ENCODE data around the gene HS3ST2. TPM values are rescaled to one million over a fixed set of nuclear protein-coding genes. Genes with fewer than 3 reads are reported as not detected.

The HS3ST2 gene
- total RNA-seq, 4 donors from 2014 or later, result 0.23 to 2.7 (median 1.7) TPM; not detected in 1

- DNase-seq (ENCODE audit: low spot score in 2 of 2), result no peak
- 70 to 83% methylated on average over 3 of the region's 3 CpGs for WGBS, 2 donors
- intact Hi-C loops (cut with DNase I; ENCODE audit: low total_unique reads), result no loop called here
- no peak for TF ChIP-seq POLR2A (IDR thresholded peaks at IDR 0.05)
- TF ChIP-seq, protein P1, sequence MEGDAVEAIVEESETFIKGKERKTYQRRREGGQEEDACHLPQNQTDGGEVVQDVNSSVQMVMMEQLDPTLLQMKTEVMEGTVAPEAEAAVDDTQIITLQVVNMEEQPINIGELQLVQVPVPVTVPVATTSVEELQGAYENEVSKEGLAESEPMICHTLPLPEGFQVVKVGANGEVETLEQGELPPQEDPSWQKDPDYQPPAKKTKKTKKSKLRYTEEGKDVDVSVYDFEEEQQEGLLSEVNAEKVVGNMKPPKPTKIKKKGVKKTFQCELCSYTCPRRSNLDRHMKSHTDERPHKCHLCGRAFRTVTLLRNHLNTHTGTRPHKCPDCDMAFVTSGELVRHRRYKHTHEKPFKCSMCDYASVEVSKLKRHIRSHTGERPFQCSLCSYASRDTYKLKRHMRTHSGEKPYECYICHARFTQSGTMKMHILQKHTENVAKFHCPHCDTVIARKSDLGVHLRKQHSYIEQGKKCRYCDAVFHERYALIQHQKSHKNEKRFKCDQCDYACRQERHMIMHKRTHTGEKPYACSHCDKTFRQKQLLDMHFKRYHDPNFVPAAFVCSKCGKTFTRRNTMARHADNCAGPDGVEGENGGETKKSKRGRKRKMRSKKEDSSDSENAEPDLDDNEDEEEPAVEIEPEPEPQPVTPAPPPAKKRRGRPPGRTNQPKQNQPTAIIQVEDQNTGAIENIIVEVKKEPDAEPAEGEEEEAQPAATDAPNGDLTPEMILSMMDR (IDR thresholded peaks at IDR 0.05), result no peak
- no peak overlapping the region for H3K4me3 ChIP-seq (ENCODE audit: low read depth, poor library complexity, severe bottlenecking)
These were observed 30.5 kb downstream of the HS3ST2 start for GRCh38 chr16:22844416-22844815.

DNA sequence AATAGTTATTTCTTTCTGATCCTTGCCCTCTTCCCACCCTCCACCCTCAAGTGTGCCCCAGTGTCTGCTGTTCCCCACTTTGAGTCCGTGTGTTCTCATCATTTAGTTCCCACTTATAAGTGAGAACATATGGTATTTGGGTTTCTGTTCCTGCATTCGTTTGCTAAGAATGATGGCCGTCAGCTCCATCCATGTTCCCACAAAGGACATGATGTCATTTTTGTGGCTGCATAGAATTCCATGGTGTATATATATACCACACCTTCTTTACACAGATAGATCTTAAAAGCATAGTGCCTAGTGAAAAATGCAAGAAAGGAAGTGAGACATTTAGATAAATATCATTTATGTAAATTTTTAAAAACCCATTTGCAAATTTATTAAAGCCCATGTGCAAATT lies 33.1 kb downstream of the HS3ST2 start:
- WGBS, 2 donors, result 65 to 68% methylated on average over 3 of the region's 3 CpGs
- no peak for DNase-seq (ENCODE audit: low spot score in 2 of 2)
- intact Hi-C loops (cut with DNase I; ENCODE audit: low total_unique reads), result no loop called here
- TF ChIP-seq, protein P1 (IDR thresholded peaks at IDR 0.05), result no peak
- no peak for TF ChIP-seq POLR2A (IDR thresholded peaks at IDR 0.05)
- H3K4me3 ChIP-seq (ENCODE audit: low read depth, poor library complexity, severe bottlenecking), result no peak overlapping the region

DNA sequence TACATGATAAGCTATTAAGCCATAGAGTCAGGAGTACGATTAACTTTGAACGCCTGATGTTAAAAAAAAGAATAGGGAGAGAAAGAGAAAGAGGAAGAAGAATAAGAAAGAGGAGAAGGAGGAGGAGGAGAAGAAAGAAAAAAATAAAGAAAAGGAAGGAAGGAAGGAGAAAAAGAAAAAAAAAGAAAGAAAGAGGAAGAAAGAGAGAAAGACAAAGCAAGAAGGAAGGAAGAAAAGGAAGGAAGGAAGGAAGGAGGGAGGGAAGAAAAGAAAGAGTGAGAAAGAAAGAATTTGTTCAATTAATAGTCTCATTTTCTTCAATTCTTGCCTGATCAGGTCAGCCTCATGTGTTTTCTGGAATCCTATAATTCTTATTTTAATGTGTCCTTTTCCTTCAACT lies 33.7 kb downstream of the HS3ST2 start:
- H3K4me3 ChIP-seq (ENCODE audit: low read depth, poor library complexity, severe bottlenecking), result no peak overlapping the region
- WGBS, 2 donors, result 90% methylated on average over 2 of the region's 2 CpGs
- no peak for DNase-seq (ENCODE audit: low spot score in 2 of 2)
- intact Hi-C loops (cut with DNase I; ENCODE audit: low total_unique reads), result no loop called here
- no peak for TF ChIP-seq POLR2A (IDR thresholded peaks at IDR 0.05)
- TF ChIP-seq, protein P1 (IDR thresholded peaks at IDR 0.05), result no peak

DNA sequence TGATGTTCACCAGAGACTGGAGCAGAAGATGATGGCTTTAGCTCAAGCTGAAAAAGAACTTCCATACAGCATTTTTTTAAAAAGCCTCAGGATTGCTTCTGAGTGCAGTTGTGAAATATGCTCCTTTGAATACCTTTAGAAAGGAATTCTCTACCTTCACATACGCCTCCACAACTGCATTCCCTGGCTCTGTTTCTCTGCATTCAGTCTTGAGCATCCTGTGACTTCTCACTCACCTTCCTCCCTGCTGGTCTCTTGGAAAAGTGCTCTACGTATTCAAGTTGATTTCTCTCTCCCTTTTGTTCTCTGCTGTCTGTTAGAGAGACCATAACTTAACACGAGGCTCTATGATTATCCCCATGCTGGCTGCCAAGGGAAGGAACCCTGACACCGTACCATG lies 34.5 kb downstream of the HS3ST2 start:
- TF ChIP-seq, protein P1 (IDR thresholded peaks at IDR 0.05), result no peak
- TF ChIP-seq POLR2A (IDR thresholded peaks at IDR 0.05), result no peak
- 46 to 51% methylated on average over 4 of the region's 4 CpGs for whole genome bisulfite sequencing, 2 donors
- peak in 1 of 2 donors; percentile 28 for DNase-seq (ENCODE audit: low spot score in 2 of 2)
- H3K4me3 ChIP-seq (ENCODE audit: low read depth, poor library complexity, severe bottlenecking), result no peak overlapping the region
- intact Hi-C loops (cut with DNase I; ENCODE audit: low total_unique reads), result no loop called here

GRCh38 chr16:22849517-22849916 lies 35.6 kb downstream of the HS3ST2 start:
- 95 to 97% methylated on average over 2 of the region's 2 CpGs for WGBS, 2 donors
- intact Hi-C loops (cut with DNase I; ENCODE audit: low total_unique reads), result no loop called here
- TF ChIP-seq, protein P1 (IDR thresholded peaks at IDR 0.05), result no peak
- TF ChIP-seq POLR2A (IDR thresholded peaks at IDR 0.05), result no peak
- H3K4me3 ChIP-seq (ENCODE audit: low read depth, poor library complexity, severe bottlenecking), result no peak overlapping the region
- no peak for DNase-seq (ENCODE audit: low spot score in 2 of 2)

DNA sequence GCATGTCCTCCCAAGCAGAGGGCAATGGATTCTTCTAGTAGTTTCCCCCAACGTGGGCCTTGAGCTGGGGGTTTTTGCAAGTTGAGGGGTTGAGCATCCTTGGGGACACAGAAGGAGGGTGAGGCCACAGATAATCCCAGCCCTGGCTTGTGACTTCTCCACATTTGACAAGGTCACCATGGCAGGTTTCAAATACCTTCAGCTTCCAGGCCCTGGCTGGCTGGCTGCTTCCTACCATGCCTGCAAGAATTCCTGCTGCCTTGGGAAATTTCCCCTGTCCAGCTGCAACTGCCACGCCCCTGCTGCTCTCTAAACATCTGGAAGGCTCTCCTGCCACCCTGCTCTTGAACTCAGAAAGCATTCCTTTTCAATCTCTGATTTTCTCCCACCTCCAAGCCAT lies 41.3 kb downstream of the HS3ST2 start:
- peak in 1 of 2 donors; percentile 46 for DNase-seq (ENCODE audit: low spot score in 2 of 2)
- 45 to 63% methylated on average over 2 of the region's 2 CpGs for WGBS, 2 donors
- intact Hi-C loops (cut with DNase I; ENCODE audit: low total_unique reads), result no loop called here
- no peak for TF ChIP-seq POLR2A (IDR thresholded peaks at IDR 0.05)
- TF ChIP-seq, protein P1 (IDR thresholded peaks at IDR 0.05), result no peak
- no peak overlapping the region for H3K4me3 ChIP-seq (ENCODE audit: low read depth, poor library complexity, severe bottlenecking)
